Measurements from ENCODE around the gene PALLD.

The PALLD gene

GRCh38 chr4:168651374-168651773 is 154.5 kb downstream of the PALLD start:
- Histone ChIP-seq H3K4me3 (no peak overlapping the region), H3K27ac (no peak overlapping the region)
- TF ChIP-seq, protein P1, sequence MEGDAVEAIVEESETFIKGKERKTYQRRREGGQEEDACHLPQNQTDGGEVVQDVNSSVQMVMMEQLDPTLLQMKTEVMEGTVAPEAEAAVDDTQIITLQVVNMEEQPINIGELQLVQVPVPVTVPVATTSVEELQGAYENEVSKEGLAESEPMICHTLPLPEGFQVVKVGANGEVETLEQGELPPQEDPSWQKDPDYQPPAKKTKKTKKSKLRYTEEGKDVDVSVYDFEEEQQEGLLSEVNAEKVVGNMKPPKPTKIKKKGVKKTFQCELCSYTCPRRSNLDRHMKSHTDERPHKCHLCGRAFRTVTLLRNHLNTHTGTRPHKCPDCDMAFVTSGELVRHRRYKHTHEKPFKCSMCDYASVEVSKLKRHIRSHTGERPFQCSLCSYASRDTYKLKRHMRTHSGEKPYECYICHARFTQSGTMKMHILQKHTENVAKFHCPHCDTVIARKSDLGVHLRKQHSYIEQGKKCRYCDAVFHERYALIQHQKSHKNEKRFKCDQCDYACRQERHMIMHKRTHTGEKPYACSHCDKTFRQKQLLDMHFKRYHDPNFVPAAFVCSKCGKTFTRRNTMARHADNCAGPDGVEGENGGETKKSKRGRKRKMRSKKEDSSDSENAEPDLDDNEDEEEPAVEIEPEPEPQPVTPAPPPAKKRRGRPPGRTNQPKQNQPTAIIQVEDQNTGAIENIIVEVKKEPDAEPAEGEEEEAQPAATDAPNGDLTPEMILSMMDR (IDR thresholded peaks at IDR 0.05), result no peak
- no peak for DNase-seq (ENCODE audit: low spot score)

DNA sequence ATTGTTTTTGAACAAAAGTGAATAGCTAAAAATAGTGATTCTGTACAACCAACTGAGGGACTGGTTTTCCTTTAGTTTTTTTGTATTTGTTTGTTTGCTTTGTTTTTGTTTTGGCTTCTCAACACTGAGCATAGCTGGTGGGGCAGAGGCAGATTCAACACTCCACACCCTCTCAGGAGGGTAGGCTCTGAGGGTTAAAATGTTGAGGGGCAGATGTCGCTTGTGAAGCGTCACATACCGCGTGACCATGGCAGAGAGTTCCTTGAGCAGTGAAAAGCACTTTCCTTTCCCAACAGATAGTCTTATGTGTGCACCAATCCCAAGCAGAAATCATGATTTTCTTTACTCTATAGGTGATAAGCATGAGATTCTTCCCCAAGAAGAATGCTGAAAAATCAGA is 155.0 kb downstream of the PALLD start:
- Histone ChIP-seq H3K27ac (no peak overlapping the region), H3K4me3 (no peak overlapping the region)
- DNase-seq (ENCODE audit: low spot score), result no peak
- TF ChIP-seq, protein P1 (IDR thresholded peaks at IDR 0.05), result no peak

- TF ChIP-seq, protein P1 (IDR thresholded peaks at IDR 0.05), result no peak
- no peak for DNase-seq (ENCODE audit: low spot score)
- no peak overlapping the region for H3K27ac ChIP-seq
- H3K4me3 ChIP-seq, result no peak overlapping the region
These were observed 155.9 kb downstream of the PALLD start for GRCh38 chr4:168652755-168653154.

DNA sequence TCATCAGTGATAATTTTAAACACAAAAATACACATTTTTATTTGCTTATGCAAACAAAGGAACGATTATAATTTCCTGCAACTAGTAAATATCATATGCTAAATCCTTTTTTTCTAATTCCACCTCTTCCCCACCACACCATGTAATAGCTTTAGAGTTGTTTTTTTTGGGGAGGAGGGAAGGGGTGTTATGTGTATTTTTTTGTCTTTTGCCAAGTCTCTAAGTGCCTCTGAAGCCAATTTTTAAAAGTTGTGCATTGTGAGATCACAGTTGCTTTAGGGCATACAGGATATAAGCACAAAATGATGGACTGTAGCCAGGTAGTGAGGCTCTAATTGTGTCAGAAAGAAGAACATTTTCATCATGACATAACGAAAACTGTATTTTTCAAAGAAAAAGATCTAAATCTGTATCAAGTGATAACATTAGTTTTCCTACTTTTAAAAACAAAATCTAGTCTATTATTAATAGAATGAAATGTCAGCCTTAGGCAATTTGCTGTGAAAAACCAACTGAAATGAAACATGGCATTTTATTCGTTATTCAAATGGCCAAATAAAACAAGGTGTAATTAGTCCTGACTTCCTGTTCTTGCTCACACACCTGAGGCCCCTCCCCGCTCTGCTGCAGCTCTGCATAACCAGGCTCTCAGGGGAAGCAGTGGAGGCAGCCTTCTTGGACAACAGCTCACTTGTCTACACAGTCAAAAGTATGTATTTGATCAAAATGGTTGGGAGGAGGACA is 157.4 kb downstream of the PALLD start:
- TF ChIP-seq, protein P1 (IDR thresholded peaks at IDR 0.05), result no peak
- no peak overlapping the region for H3K4me3 ChIP-seq
- no peak for DNase-seq (ENCODE audit: low spot score)
- no peak overlapping the region for H3K27ac ChIP-seq

- TF ChIP-seq, protein P1 (IDR thresholded peaks at IDR 0.05), result no peak
- Histone ChIP-seq H3K4me3 (no peak overlapping the region), H3K27ac (no peak overlapping the region)
- no peak for DNase-seq (ENCODE audit: low spot score)
These were observed 158.0 kb downstream of the PALLD start for GRCh38 chr4:168654848-168655174.

DNA sequence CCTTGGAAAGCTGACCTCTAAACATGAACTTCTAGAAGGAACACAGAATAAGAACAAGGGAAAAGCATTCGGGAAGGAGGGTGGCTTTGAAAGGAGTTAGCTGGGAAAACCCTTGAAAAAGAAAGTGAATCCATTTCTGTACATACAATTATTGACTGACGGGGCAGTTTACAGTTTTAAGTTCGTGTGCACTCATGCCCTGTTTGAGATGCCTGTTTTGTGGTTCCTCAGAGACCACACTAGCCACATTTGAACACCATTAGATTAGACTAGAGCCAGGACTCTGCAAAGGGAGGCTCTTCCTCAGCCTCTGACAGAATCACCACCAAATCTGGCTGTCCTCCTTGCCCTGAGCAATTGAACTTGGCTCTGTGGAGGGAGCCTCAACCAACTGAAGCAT is 158.3 kb downstream of the PALLD start:
- DNase-seq (ENCODE audit: low spot score), result no peak
- TF ChIP-seq, protein P1 (IDR thresholded peaks at IDR 0.05), result no peak
- no peak overlapping the region for H3K27ac ChIP-seq
- no peak overlapping the region for H3K4me3 ChIP-seq

GRCh38 chr4:168656055-168656660 is 159.3 kb downstream of the PALLD start:
- TF ChIP-seq, protein P1 (IDR thresholded peaks at IDR 0.05), result no peak
- Histone ChIP-seq H3K4me3 (no peak overlapping the region), H3K27ac (no peak overlapping the region)
- DNase-seq (ENCODE audit: low spot score), result no peak

Data from coronary artery (tissue), 2 donors.